Stimulated activated CD8-positive, alpha-beta memory T cell treated with anti-CD3 and anti-CD28 coated beads, Interleukin-15, amount 100 ng/mL, for 1 hour (primary cell): ENCODE results near the gene WDR77.
A peak's percentile ranks its signal among the peaks of the same experiment; 100 is the strongest.

Experiments used
- DNase-seq: peaks from one replicate; pipeline ENCODE4 v3.0.0-alpha.2; 2020; ENCODE audit warnings: low read depth

The WDR77 gene

GRCh38 chr1:111439461-111440351 lies 9.3 kb downstream of the WDR77 start:
- no peak for DNase-seq

DNA sequence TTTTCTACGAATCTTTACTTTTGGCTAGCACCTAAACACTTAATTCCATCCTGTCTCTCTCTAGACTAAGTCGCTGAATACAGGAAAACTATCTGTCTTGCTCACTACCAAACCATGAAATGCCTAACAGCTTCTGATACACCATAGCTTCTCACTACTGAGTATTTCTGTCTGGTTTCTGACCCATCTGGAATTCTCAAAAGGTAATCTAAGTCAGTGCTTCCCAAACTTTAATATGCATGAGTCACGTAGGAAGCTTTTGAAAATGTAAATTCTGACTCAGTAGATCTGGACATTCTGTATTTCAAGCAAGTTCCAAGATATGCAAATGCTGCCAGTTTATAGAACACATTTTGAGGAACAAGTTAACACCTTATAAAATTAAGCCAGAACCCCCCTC lies 12.3 kb downstream of the WDR77 start:
- no peak for DNase-seq

GRCh38 chr1:111424281-111424680 lies 24.8 kb downstream of the WDR77 start:
- DNase-seq, result no peak

DNA sequence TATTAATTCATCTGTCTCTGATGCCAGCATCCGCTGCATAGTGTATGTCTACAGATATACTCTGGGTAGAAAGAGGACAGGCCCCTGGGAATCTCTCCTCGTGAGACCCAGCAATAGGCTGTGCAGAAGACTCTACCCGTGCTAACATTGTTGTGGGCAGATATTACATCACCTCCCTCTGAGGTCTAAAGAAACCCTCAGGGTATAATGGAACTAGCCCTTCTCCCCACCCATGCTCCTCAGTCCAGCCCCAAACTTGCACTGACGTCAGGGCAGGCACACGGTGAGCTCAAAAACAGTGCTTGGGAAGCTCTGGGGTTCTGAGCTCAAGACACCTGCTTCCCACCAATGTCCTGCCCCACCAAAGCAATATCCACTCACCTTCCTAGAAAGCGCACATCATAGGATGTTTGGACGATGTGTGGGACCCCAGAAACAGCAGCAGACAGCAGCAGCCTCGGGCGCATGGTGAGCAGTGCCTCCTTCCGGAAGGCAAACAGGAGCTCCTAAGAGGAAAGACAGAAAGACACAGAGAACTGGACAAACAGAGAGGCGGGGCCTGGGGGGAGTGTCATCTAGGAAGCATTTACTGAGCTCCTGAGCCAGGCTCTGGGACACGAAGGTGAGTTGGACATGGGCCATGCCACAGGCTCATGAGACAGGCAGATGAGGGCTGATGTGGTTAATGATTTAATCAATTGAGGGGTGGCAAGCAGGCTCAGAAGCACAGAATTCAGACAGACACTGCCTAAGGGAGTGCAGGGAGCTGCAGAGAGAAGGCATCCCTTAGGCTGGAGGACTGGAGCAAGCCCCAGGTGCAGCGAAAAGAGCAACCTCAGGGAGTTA lies 26.3 kb downstream of the WDR77 start:
- DNase-seq, result no peak

DNA sequence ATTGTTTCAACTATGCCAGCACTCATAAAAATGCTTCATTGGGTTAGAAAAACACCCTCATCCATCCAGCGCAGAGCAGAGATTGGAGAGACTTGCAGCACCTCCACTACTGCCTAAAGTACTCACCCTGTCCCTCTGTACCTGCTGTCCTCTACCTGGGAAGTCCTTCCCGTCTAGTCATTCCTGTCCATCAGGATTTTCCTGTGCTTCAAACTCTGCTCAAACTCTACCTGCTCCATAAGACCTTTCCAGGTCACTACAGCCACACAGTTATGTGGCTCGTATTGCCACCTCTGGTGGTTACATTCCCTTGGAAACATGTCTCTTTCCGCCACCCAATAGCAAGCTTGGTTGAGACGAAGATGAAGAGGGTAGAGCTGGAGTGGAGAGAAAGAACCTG lies 28.7 kb downstream of the WDR77 start:
- no peak for DNase-seq

DNA sequence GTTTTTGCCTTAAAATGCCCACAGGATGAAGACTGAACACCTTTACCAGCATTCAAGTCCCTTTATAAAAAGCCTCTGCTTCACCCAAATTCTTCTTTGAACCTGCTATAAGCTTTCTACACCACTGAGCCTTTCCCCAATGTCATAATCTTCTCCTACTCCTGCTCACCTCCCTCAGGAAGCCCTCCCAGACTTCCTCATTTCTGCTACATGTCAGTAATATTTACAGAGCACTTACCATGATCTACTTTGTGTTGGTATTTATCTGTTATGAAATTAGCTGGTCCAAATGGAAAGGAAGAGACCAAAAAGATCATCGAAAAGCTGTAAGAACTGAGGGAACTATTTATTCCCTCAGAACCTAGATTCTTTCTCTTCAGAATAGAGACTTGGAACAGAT lies 30.0 kb downstream of the WDR77 start:
- no peak for DNase-seq

GRCh38 chr1:111417755-111418154 lies 31.3 kb downstream of the WDR77 start:
- no peak for DNase-seq

DNA sequence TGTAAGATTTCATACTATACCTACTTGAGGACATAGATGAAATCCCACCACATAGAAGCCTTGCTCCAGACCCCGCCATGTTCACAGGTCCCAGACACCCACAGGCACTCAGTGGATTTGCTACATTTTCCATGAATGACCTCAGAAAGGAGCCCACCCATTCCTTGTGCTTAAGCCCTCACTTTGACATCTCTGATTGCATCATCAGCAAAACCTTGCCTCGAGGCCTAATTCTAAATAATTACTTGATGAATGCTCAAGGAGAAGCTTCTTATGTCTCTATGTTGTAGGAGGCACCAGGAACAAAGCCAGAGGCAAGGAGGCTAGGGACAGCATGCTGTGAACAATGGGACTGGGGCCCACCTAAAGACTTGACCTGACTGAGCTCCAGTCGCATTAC lies 33.6 kb downstream of the WDR77 start:
- no peak for DNase-seq

DNA sequence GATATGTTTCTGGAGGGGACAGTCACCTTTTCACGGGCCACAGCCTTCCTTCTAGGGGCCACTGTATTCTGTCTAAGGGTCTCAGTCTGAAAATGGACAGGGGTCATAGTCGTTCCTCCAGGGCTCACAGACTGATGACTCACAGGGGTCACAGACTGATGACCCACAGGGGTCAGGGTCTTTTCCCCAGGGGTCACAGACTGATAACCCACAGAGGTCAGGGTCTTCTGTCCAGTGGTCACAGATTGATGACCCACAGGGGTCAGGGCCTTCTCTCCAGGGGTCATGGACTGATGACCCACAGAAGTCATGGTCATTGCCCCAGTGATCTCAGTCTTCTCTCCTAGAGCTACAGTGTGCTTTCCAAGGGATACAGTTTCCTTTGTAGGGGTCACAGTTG lies 34.3 kb downstream of the WDR77 start:
- no peak for DNase-seq

GRCh38 chr1:111412839-111413238 lies 36.2 kb downstream of the WDR77 start:
- no peak for DNase-seq

DNA sequence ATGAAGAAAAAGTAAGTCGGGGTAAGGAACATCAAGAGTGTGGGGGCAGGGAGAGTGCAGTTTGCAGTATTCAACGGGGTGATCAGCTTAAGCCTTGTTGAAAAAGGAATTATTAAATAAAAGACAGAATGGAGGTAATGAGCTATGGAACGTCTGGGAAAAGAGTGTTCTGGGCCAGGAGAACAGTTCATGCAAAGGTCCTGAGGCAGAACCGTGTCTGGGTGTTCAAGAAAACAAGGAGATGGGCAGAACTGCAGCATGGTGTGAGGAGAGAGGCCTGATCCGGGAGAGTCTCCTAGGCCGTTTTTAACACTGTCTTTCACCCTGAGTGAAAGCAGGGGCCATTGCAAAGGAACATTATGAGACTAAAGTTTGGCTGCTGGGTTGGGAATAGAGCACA lies 41.8 kb downstream of the WDR77 start:
- no peak for DNase-seq

DNA sequence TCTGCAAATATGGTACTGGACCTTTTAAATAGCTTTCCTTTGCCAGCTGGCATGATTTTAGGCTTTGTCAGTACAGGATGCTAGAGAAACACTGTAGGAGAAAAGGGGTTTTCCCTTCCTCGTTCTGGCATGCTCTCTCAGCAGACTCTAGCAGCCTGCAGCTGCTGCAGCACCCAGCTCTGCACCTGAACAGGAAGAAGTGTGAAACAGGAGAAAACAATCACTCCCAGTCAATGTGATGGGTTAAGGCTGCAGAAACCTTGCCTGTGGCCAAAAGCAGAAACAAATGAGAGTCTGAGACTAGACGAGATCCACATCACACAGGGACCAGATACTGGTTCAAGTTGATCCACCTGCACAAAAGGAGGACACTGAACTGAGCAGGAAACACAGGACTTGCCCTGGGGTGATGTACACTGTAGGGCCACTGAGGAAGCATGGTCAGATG lies 42.7 kb downstream of the WDR77 start:
- no peak for DNase-seq

GRCh38 chr1:111404588-111404987 lies 44.5 kb downstream of the WDR77 start:
- DNase-seq, result no peak

GRCh38 chr1:111402083-111402482 lies 47.0 kb downstream of the WDR77 start:
- no peak for DNase-seq

DNA sequence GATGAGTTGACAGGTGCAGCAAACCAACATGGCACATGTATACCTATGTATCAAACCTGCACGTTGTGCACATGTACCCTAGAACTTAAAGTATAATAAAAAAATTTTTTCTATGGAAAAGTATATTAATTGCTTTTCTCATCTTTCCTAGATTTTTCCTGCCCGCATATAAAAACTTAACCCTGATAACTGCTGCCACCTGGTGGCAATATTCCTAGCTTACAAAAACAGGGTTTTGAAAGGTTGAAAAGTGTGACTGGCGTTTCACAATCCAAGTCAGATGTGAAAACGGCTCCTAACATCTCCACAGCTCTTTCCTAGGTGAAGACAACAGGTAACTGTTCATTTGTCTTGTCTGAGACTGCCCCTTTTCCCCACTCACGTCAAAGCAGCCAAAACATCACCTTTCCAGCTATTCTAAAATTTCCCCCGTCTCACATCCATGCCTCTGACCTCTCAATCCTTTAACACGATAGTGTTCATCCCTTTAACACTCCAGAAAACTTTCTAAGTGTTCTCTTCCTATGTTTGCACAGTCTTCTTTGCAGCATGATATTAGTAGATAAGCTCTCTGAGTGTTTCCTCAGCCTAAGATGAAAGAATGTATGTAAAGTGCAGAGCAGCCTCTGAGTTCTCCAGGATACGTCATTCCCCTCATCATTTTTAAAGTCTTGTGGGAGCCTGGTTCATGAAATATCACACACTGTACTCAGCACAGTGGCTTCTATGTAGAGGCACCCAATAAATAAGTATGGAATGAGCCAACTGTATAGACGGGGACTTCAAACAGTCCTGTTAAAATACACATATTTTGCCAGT lies 49.1 kb downstream of the WDR77 start:
- peak; percentile 18 for DNase-seq

DNA sequence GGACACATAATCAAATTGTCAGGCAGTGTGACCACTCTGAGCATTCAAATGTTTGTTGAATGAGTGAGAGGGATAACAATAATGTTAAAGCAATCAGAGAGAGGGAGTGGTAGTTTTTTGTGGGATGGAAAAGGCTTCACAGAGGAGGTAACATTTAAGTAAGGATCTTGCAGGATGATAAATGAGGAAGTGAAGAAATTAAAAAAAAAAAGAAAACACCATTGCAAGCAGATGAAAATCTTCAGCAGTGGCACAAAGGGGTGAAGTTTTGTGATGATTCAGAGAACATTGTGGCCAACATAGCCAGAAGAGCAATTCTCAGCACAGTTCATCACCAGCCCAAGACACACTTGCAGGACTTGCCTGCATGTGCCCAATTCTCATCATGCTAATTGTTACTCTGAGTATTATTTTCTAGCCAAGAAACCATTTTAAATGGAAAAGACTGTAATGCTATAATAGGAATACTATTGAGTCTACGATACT lies 56.6 kb downstream of the WDR77 start:
- no peak for DNase-seq

DNA sequence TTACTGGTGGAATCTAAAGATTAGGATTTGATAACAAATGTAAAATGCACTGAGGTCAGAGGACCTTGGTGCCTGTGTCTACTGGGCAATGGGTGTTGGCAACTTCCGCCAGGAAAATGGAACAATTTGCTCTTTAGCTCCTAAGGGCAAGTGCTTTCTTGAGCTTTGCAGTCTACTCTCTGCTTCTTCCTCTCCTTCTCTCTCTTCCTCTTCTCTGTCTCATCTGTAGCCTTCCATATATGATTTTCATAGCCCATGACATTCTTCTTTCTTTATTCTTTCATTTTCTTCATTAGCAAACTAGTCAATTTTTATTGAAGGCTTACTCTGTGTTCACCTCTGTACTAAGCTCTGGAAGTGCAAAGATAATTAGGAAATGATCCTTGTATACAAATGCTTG lies 57.0 kb downstream of the WDR77 start:
- no peak for DNase-seq
